ENCODE measurements around the gene SS18. TPM values are rescaled to one million over a fixed set of nuclear protein-coding genes. Genes with fewer than 3 reads are reported as not detected.

The SS18 gene
- total and polyA plus RNA-seq, 2 experiments from 2014 or later, result 43.4 to 111 TPM

GRCh38 chr18:26003817-26004216, 86.6 kb downstream of the SS18 start:
- no peaks in the 10 kb centered on the region for H3K4me1 ChIP-seq (ENCODE audit: insufficient read depth)
- H3K4me3 ChIP-seq, result no peak overlapping the region
- no peak overlapping the region for H3K27ac ChIP-seq
- H2AFZ ChIP-seq, result no peak overlapping the region
- no peak for DNase-seq (ENCODE audit: low spot score)
- no peaks in the 10 kb centered on the region for H3K36me3 ChIP-seq (replicated peaks; ENCODE audit: insufficient read depth, low read depth)
- no peak for TF ChIP-seq EZH2phosphoT487 (IDR thresholded peaks at IDR 0.05; ENCODE audit: low read depth, severe bottlenecking, unreplicated experiment)
- TF ChIP-seq, protein P1, sequence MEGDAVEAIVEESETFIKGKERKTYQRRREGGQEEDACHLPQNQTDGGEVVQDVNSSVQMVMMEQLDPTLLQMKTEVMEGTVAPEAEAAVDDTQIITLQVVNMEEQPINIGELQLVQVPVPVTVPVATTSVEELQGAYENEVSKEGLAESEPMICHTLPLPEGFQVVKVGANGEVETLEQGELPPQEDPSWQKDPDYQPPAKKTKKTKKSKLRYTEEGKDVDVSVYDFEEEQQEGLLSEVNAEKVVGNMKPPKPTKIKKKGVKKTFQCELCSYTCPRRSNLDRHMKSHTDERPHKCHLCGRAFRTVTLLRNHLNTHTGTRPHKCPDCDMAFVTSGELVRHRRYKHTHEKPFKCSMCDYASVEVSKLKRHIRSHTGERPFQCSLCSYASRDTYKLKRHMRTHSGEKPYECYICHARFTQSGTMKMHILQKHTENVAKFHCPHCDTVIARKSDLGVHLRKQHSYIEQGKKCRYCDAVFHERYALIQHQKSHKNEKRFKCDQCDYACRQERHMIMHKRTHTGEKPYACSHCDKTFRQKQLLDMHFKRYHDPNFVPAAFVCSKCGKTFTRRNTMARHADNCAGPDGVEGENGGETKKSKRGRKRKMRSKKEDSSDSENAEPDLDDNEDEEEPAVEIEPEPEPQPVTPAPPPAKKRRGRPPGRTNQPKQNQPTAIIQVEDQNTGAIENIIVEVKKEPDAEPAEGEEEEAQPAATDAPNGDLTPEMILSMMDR (IDR thresholded peaks at IDR 0.05; ENCODE audit: poor library complexity), result no peak
- no peak for TF ChIP-seq EZH2 (IDR thresholded peaks at IDR 0.05; ENCODE audit: borderline replicate concordance)
- no peaks in the 10 kb centered on the region for H3K79me2 ChIP-seq
- WGBS (ENCODE audit: low lambda C conversion rate, missing lambda C conversion rate), result 89% methylated on average over 4 of the region's 4 CpGs
- H4K20me1 ChIP-seq (ENCODE audit: insufficient read depth, poor library complexity, severe bottlenecking), result no peaks in the 10 kb centered on the region
- no peaks in the 10 kb centered on the region for H3K9me2 ChIP-seq (replicated peaks; ENCODE audit: insufficient read depth)
- no peaks in the 10 kb centered on the region for H3K27me3 ChIP-seq
- no peaks in the 10 kb centered on the region for H3K9me3 ChIP-seq (ENCODE audit: low read depth)
- H3K4me2 ChIP-seq, result no peak overlapping the region

DNA sequence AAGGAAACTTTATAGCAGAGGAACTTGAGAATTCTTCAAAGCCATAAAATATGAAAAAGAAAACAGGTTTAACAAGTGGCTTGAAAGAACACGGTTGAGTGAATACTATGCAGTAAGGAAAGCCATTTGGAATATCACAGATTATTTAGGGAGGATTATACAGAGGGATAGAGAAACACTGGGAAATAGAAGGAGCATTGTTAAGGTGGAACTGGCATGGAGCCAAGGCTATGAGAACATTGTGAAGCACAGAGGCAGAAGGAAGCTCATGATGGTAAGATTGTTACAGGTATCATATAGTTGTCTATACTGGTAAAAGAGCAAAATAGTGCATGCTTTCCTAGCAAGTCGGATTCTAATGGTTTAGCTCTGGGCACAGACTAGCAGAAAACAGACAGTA, 87.1 kb downstream of the SS18 start:
- Histone ChIP-seq H4K20me1 (ENCODE audit: insufficient read depth, poor library complexity, severe bottlenecking) (no peaks in the 10 kb centered on the region), H3K4me2 (no peak overlapping the region), H3K36me3 (replicated peaks; ENCODE audit: insufficient read depth, low read depth) (no peaks in the 10 kb centered on the region), H2AFZ (no peak overlapping the region), H3K79me2 (no peaks in the 10 kb centered on the region), H3K9me2 (replicated peaks; ENCODE audit: insufficient read depth) (no peaks in the 10 kb centered on the region), H3K9me3 (ENCODE audit: low read depth) (no peaks in the 10 kb centered on the region), H3K27ac (no peak overlapping the region), H3K4me1 (ENCODE audit: insufficient read depth) (no peaks in the 10 kb centered on the region), H3K4me3 (no peak overlapping the region), H3K27me3 (no peaks in the 10 kb centered on the region)
- peak; percentile 24 for DNase-seq (ENCODE audit: low spot score)
- TF ChIP-seq EZH2phosphoT487 (IDR thresholded peaks at IDR 0.05; ENCODE audit: low read depth, severe bottlenecking, unreplicated experiment), result no peak
- no peak for TF ChIP-seq EZH2 (IDR thresholded peaks at IDR 0.05; ENCODE audit: borderline replicate concordance)
- TF ChIP-seq, protein P1 (IDR thresholded peaks at IDR 0.05; ENCODE audit: poor library complexity), result no peak
- 65% methylated on average over 2 of the region's 2 CpGs for WGBS (ENCODE audit: low lambda C conversion rate, missing lambda C conversion rate)

DNA sequence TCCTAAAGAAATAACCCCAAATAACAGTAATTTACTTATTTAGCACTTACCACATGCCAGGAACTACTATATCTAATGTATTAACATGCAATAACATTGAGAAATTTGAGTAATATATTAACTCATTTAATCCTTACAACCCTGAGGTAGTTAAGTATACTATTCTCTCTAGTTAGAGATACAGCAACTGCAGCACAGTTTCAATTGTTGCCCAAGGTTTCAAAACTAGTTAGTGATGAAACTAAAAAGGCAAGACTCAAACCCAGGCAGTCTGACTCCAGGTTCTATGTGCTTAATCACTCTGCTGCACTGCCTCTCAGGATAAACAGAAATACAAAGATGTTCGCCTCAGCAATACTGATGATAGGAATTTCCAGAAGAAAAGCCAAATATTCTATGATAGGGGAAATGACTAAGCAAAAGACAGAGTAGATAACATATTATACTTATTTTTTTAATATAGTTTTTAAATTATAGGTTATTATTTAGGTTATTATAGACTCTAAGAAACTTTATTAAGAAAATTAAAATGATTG, 88.0 kb downstream of the SS18 start:
- WGBS (ENCODE audit: low lambda C conversion rate, missing lambda C conversion rate), result 94% methylated on average over 1 of the region's 1 CpG
- H3K4me1 ChIP-seq (ENCODE audit: insufficient read depth), result no peaks in the 10 kb centered on the region

More for the DNA sequence above, 88.0 kb downstream of the SS18 start:
- Histone ChIP-seq H3K27me3 (no peaks in the 10 kb centered on the region), H4K20me1 (ENCODE audit: insufficient read depth, poor library complexity, severe bottlenecking) (no peaks in the 10 kb centered on the region), H3K9me3 (ENCODE audit: low read depth) (no peaks in the 10 kb centered on the region), H3K27ac (no peak overlapping the region), H3K9me2 (replicated peaks; ENCODE audit: insufficient read depth) (no peaks in the 10 kb centered on the region), H2AFZ (no peak overlapping the region), H3K4me2 (no peak overlapping the region), H3K79me2 (no peaks in the 10 kb centered on the region), H3K36me3 (replicated peaks; ENCODE audit: insufficient read depth, low read depth) (no peaks in the 10 kb centered on the region), H3K4me3 (no peak overlapping the region)
- no peak for DNase-seq (ENCODE audit: low spot score)
- TF ChIP-seq, protein P1 (IDR thresholded peaks at IDR 0.05; ENCODE audit: poor library complexity), result no peak
- TF ChIP-seq EZH2phosphoT487 (IDR thresholded peaks at IDR 0.05; ENCODE audit: low read depth, severe bottlenecking, unreplicated experiment), result no peak
- no peak for TF ChIP-seq EZH2 (IDR thresholded peaks at IDR 0.05; ENCODE audit: borderline replicate concordance)

Measured in hepatocyte (in vitro differentiated cells).